Trophoblast cell (in vitro differentiated cells and primary cell): ENCODE results near the gene NRXN3.

ENCODE experiments used
- DNase-seq, 2 donors: peaks; one replicate each; pipeline ENCODE4 v3.0.0-alpha.2; 2016
- H2AFZ ChIP-seq: 2 replicates; pipeline ENCODE4 v1.6.1; 2013; ENCODE audit warnings: low read length, moderate library complexity, mild to moderate bottlenecking; ENCODE audit not compliant: insufficient read depth, poor library complexity
- H2AK5ac ChIP-seq: 2 replicates; pipeline ENCODE4 v1.6.1; 2013; ENCODE audit warnings: mild to moderate bottlenecking, low read length
- H2BK120ac ChIP-seq: 2 replicates; pipeline ENCODE4 v1.6.1; 2013; ENCODE audit warnings: low read length, mild to moderate bottlenecking, moderate library complexity; ENCODE audit not compliant: insufficient read depth, poor library complexity
- H2BK12ac ChIP-seq: 2 replicates; pipeline ENCODE4 v1.6.1; 2013; ENCODE audit warnings: mild to moderate bottlenecking, low read length, moderate library complexity
- H2BK5ac ChIP-seq: 2 replicates; pipeline ENCODE4 v1.6.1; 2013; ENCODE audit warnings: low read length, low read depth, moderate library complexity, mild to moderate bottlenecking; ENCODE audit not compliant: poor library complexity
- H3K14ac ChIP-seq: 2 replicates; pipeline ENCODE4 v1.6.1; 2013; ENCODE audit warnings: mild to moderate bottlenecking, low read length
- H3K18ac ChIP-seq: 2 replicates; pipeline ENCODE4 v1.6.1; 2013; ENCODE audit warnings: mild to moderate bottlenecking, low read length
- H3K23ac ChIP-seq: 2 replicates; pipeline ENCODE4 v1.6.1; 2013; ENCODE audit warnings: low read length
- H3K27ac ChIP-seq: 2 replicates; pipeline ENCODE4 v1.5.1; 2013; ENCODE audit warnings: low read depth, mild to moderate bottlenecking, inconsistent platforms, low read length, moderate library complexity
- H3K27me3 ChIP-seq: 2 replicates; pipeline ENCODE4 v1.6.1; 2013; ENCODE audit warnings: inconsistent platforms, mild to moderate bottlenecking, low read length, moderate library complexity; ENCODE audit not compliant: insufficient read depth
- H3K36me3 ChIP-seq, 2 experiments: 1 replicate in 1 of 2; 2 replicates in 1 of 2; pipeline ENCODE4 v1.6.1; 2013; ENCODE audit warnings: low read length in 2 of 2, mild to moderate bottlenecking in 2 of 2, moderate library complexity in 1 of 2; ENCODE audit not compliant: insufficient read depth in 2 of 2, control insufficient read depth in 1 of 2
- H3K4ac ChIP-seq: 2 replicates; pipeline ENCODE4 v1.6.1; 2013; ENCODE audit warnings: low read depth, mild to moderate bottlenecking, low read length, moderate library complexity
- H3K4me1 ChIP-seq, 2 experiments: 1 replicate in 1 of 2; 2 replicates in 1 of 2; pipeline ENCODE4 v1.6.1; 2013; ENCODE audit warnings: low read length in 2 of 2, mild to moderate bottlenecking in 2 of 2, moderate library complexity in 1 of 2; ENCODE audit not compliant: insufficient read depth in 2 of 2, control insufficient read depth in 1 of 2
- H3K4me2 ChIP-seq: 2 replicates; pipeline ENCODE4 v1.6.1; 2013; ENCODE audit warnings: inconsistent platforms, mild to moderate bottlenecking, low read length, moderate library complexity
- H3K4me3 ChIP-seq: 2 replicates; pipeline ENCODE4 v1.5.1; 2013; ENCODE audit warnings: mild to moderate bottlenecking, low read depth, low read length, inconsistent platforms
- H3K79me1 ChIP-seq: one replicate; pipeline ENCODE4 v1.6.1; 2013; ENCODE audit warnings: low read length
- H3K79me2 ChIP-seq: 2 replicates; pipeline ENCODE4 v1.6.1; 2013; ENCODE audit warnings: low read length, mild to moderate bottlenecking; ENCODE audit not compliant: control insufficient read depth, insufficient read depth, poor library complexity
- H3K9ac ChIP-seq: 2 replicates; pipeline ENCODE4 v1.6.1; 2013; ENCODE audit warnings: mild to moderate bottlenecking, low read length
- H3K9me3 ChIP-seq: 2 replicates; pipeline ENCODE4 v1.6.1; 2013; ENCODE audit warnings: low read depth, mild to moderate bottlenecking, control low read depth, inconsistent platforms, low read length; ENCODE audit not compliant: insufficient read depth
- H4K12ac ChIP-seq: 2 replicates; pipeline ENCODE4 v1.6.1; 2013; ENCODE audit warnings: low read depth, mild to moderate bottlenecking, low read length, moderate library complexity
- H4K8ac ChIP-seq: 2 replicates; pipeline ENCODE4 v1.6.1; 2013; ENCODE audit warnings: low read depth, mild to moderate bottlenecking, low read length, moderate library complexity
- H4K91ac ChIP-seq: one replicate; pipeline ENCODE4 v1.6.1; 2013; ENCODE audit warnings: low read depth, mild to moderate bottlenecking, low read length, moderate library complexity
- WGBS: extraction: QIAGEN DNeasy Blood & Tissue Kit; methylation state at CpG from one replicate; pipeline ENCODE4 v1.1.7; 2013; ENCODE audit warnings: missing lambda C conversion rate; ENCODE audit not compliant: insufficient read length, insufficient coverage; ENCODE audit errors: extremely low coverage; 5-methylcytosine and 5-hydroxymethylcytosine counted together

Gene NRXN3

DNA sequence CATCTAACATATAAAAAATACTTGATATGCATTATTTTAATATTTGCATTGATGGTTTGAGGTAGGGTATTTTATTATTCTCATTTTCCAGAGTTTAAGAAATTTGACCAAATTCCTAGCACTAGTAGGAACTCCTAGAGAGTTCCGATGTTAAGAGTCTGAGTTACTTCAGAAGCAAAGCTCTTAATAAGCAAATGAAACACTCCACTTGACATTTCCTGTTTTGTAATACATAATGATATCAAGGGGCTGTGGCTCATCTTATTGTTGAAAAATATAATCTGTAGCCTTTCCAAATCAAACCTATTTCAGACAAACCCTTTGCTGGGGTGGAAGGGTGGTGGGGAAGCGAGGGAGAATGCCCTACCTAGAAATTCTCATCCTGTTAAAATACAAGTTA lies 1685.6 kb downstream of the NRXN3 start:
- no peak overlapping the region for H2BK12ac ChIP-seq
- no peak overlapping the region for H3K4me3 ChIP-seq
- no peak overlapping the region for H3K18ac ChIP-seq
- H4K8ac ChIP-seq, result no peak overlapping the region
- no peak overlapping the region for H4K12ac ChIP-seq
- H2AFZ ChIP-seq, result no peak overlapping the region
- no peak overlapping the region for H2BK120ac ChIP-seq
- no peak overlapping the region for H3K27ac ChIP-seq
- WGBS, result no CpG with 5 or more reads among the region's 2 CpGs
- no peak overlapping the region for H3K14ac ChIP-seq
- H3K9me3 ChIP-seq, result no peaks in the 10 kb centered on the region
- H3K79me1 ChIP-seq, result no peaks in the 10 kb centered on the region
- no peak overlapping the region for H2AK5ac ChIP-seq
- no peaks in the 10 kb centered on the region for H3K79me2 ChIP-seq
- DNase-seq, result no peak
- no peak overlapping the region for H2BK5ac ChIP-seq
- H4K91ac ChIP-seq, result no peak overlapping the region
- no peak overlapping the region for H3K9ac ChIP-seq
- no peak overlapping the region for H3K4ac ChIP-seq
- no peak overlapping the region for H3K23ac ChIP-seq
- H3K4me1 ChIP-seq, result no peaks in the 10 kb centered on the region
- H3K27me3 ChIP-seq, result no peaks in the 10 kb centered on the region
- no peaks in the 10 kb centered on the region for H3K36me3 ChIP-seq
- no peak overlapping the region for H3K4me2 ChIP-seq

GRCh38 chr14:79856381-79856780 lies 1686.2 kb downstream of the NRXN3 start:
- Histone ChIP-seq H3K4me1 (no peaks in the 10 kb centered on the region), H3K18ac (no peak overlapping the region), H3K4me3 (no peak overlapping the region), H4K12ac (no peak overlapping the region), H3K79me2 (no peaks in the 10 kb centered on the region), H3K27ac (no peak overlapping the region), H2BK12ac (no peak overlapping the region), H3K4ac (no peak overlapping the region), H3K27me3 (no peaks in the 10 kb centered on the region), H4K8ac (no peak overlapping the region), H3K23ac (no peak overlapping the region), H2AFZ (no peak overlapping the region), H2BK5ac (no peak overlapping the region), H3K9me3 (no peaks in the 10 kb centered on the region), H2BK120ac (no peak overlapping the region), H3K14ac (no peak overlapping the region), H3K9ac (no peak overlapping the region), H3K79me1 (no peaks in the 10 kb centered on the region), H4K91ac (no peak overlapping the region), H3K36me3 (no peaks in the 10 kb centered on the region), H3K4me2 (no peak overlapping the region), H2AK5ac (no peak overlapping the region)
- WGBS, result no CpG with 5 or more reads among the region's 1 CpG
- DNase-seq, result no peak

DNA sequence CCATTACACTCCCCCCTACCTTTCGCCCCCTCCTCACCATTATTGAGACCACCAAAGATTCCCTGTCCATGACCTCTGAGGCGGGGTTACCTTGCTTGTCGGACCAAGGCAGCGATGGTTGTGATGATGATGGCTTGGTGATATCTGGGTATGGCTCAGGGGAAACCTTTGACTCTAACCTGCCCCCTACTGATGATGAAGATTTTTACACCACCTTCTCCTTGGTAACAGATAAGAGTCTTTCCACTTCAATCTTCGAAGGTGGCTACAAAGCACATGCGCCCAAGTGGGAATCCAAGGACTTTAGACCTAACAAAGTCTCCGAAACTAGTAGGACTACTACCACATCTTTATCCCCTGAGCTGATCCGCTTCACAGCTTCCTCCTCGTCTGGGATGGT lies 1690.9 kb downstream of the NRXN3 start:
- H2AFZ ChIP-seq, result no peak overlapping the region
- no peaks in the 10 kb centered on the region for H3K36me3 ChIP-seq
- no peak overlapping the region for H3K4me2 ChIP-seq
- no CpG with 5 or more reads among the region's 9 CpGs for WGBS
- H3K18ac ChIP-seq, result no peak overlapping the region
- DNase-seq, result no peak
- H3K4me3 ChIP-seq, result no peak overlapping the region
- no peak overlapping the region for H4K91ac ChIP-seq
- no peak overlapping the region for H4K8ac ChIP-seq
- H2BK5ac ChIP-seq, result no peak overlapping the region
- no peak overlapping the region for H3K14ac ChIP-seq
- H3K23ac ChIP-seq, result no peak overlapping the region
- no peak overlapping the region for H3K27ac ChIP-seq
- H3K4ac ChIP-seq, result no peak overlapping the region
- no peaks in the 10 kb centered on the region for H3K9me3 ChIP-seq
- no peaks in the 10 kb centered on the region for H3K79me2 ChIP-seq
- no peak overlapping the region for H3K9ac ChIP-seq
- no peaks in the 10 kb centered on the region for H3K27me3 ChIP-seq
- H3K4me1 ChIP-seq, result no peaks in the 10 kb centered on the region
- no peak overlapping the region for H2BK12ac ChIP-seq
- H4K12ac ChIP-seq, result no peak overlapping the region
- no peak overlapping the region for H2BK120ac ChIP-seq
- H3K79me1 ChIP-seq, result no peaks in the 10 kb centered on the region
- no peak overlapping the region for H2AK5ac ChIP-seq

- no peak overlapping the region for H3K4me2 ChIP-seq
- no peaks in the 10 kb centered on the region for H3K79me1 ChIP-seq
- no peaks in the 10 kb centered on the region for H3K4me1 ChIP-seq
- no peak overlapping the region for H4K91ac ChIP-seq
- H2BK5ac ChIP-seq, result no peak overlapping the region
- DNase-seq, result no peak
- H2AK5ac ChIP-seq, result no peak overlapping the region
- no peak overlapping the region for H3K14ac ChIP-seq
- no peak overlapping the region for H3K9ac ChIP-seq
- H3K18ac ChIP-seq, result no peak overlapping the region
- H3K4ac ChIP-seq, result no peak overlapping the region
- H3K36me3 ChIP-seq, result no peaks in the 10 kb centered on the region
- no peak overlapping the region for H3K27ac ChIP-seq
- no peak overlapping the region for H4K8ac ChIP-seq
- no peak overlapping the region for H2BK120ac ChIP-seq
- no peak overlapping the region for H3K23ac ChIP-seq
- H4K12ac ChIP-seq, result no peak overlapping the region
- no peaks in the 10 kb centered on the region for H3K27me3 ChIP-seq
- H2BK12ac ChIP-seq, result no peak overlapping the region
- H3K79me2 ChIP-seq, result no peaks in the 10 kb centered on the region
- H3K9me3 ChIP-seq, result no peaks in the 10 kb centered on the region
- no CpG with 5 or more reads among the region's 12 CpGs for WGBS
- H3K4me3 ChIP-seq, result no peak overlapping the region
- H2AFZ ChIP-seq, result no peak overlapping the region
Observed at GRCh38 chr14:79862045-79862444, 1691.9 kb downstream of the NRXN3 start.
